GM21737 (cell line): ENCODE measurements around the gene EGLN3.

Source experiments
- ATAC-seq: cut with Tn5 transposase; IDR thresholded peaks from one replicate; pipeline ENCODE4 v1.9.1; 2021; ENCODE audit warnings: mild to moderate bottlenecking, moderate library complexity; ENCODE audit not compliant: unreplicated experiment

The EGLN3 gene

GRCh38 chr14:33880330-33880729 is 70.5 kb downstream of the EGLN3 start:
- ATAC-seq = no peak

GRCh38 chr14:33879684-33880286 is 71.1 kb downstream of the EGLN3 start:
- no peak for ATAC-seq

DNA sequence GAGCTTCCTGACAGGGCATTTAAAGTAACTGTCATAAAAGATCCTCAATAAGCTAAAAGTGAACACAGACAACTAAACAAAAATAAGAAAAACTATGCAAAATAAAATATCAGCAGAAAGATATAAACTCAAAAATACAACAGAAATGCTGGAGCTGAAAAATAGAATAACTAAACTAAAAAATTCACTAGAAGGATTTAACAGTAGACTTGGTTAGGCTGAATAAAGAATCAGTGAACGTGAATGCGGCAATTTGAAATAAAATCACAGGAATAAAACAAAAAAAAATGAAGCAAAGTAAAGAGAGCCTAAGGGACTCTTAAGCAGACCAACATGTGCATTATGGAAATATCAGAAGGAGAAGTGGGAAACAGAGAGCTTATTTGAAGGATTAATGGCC is 74.6 kb downstream of the EGLN3 start:
- ATAC-seq = no peak
